ENCODE data around the gene ATP11C. TPM values are rescaled to one million over a fixed set of nuclear protein-coding genes. Genes with fewer than 3 reads are reported as not detected.
"Not testable (repeated sequence)": the region's sequence is repeated elsewhere in the genome, so short reads cannot be mapped to it uniquely, and the experiment has no call there.

ATP11C gene
- total RNA-seq, 1 donor = 71.2 TPM

DNA sequence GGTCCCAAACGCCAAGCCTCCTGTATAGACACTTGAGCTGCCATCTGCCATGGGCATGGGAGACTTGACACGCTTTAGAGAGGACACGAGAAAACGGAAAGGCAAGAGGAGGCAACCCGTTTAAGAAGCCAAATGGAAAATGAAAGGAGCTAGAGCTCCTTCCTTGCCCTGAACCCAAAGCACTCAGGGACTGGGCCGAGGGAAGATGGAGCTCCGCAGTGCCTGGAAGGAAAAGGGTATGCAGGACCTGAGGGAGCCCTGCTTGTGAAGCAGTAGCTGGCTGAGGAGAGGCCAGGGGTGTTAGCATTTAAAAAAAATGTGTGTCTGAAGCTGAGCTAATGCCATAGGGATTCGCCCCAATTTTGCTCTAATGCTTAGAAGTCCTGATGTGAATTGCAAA lies 239.9 kb downstream of the ATP11C start:
- H3K4me3 ChIP-seq (ENCODE audit: low read depth, low read length) = peak overlapping the region; percentile 49
- TF ChIP-seq, protein P1, sequence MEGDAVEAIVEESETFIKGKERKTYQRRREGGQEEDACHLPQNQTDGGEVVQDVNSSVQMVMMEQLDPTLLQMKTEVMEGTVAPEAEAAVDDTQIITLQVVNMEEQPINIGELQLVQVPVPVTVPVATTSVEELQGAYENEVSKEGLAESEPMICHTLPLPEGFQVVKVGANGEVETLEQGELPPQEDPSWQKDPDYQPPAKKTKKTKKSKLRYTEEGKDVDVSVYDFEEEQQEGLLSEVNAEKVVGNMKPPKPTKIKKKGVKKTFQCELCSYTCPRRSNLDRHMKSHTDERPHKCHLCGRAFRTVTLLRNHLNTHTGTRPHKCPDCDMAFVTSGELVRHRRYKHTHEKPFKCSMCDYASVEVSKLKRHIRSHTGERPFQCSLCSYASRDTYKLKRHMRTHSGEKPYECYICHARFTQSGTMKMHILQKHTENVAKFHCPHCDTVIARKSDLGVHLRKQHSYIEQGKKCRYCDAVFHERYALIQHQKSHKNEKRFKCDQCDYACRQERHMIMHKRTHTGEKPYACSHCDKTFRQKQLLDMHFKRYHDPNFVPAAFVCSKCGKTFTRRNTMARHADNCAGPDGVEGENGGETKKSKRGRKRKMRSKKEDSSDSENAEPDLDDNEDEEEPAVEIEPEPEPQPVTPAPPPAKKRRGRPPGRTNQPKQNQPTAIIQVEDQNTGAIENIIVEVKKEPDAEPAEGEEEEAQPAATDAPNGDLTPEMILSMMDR (IDR thresholded peaks at IDR 0.05; ENCODE audit: insufficient read depth, low read length) = no peak
- DNase-seq (ENCODE audit: low read depth) = peak; percentile 2

DNA sequence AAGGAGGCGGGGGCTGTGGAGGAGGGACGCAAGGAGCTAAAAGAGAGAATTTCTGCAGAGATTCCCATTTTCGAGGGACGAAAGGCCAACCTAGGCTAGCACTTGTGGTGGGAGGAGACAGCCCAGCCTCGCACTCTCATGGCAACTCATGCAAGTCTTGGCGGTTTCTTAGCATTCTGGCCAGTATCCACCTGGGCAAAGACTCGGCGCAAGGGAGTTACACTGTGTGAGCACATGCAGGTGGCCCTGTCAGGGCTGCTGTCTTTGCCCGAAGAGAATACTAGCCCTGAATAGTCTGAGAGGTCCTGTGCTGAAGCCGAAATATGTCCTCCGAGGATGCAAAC lies 240.4 kb downstream of the ATP11C start:
- DNase-seq (ENCODE audit: low read depth) = peak; percentile 6
- TF ChIP-seq, protein P1 (IDR thresholded peaks at IDR 0.05; ENCODE audit: insufficient read depth, low read length) = no peak
- peak overlapping the region; percentile 49 for H3K4me3 ChIP-seq (ENCODE audit: low read depth, low read length)

DNA sequence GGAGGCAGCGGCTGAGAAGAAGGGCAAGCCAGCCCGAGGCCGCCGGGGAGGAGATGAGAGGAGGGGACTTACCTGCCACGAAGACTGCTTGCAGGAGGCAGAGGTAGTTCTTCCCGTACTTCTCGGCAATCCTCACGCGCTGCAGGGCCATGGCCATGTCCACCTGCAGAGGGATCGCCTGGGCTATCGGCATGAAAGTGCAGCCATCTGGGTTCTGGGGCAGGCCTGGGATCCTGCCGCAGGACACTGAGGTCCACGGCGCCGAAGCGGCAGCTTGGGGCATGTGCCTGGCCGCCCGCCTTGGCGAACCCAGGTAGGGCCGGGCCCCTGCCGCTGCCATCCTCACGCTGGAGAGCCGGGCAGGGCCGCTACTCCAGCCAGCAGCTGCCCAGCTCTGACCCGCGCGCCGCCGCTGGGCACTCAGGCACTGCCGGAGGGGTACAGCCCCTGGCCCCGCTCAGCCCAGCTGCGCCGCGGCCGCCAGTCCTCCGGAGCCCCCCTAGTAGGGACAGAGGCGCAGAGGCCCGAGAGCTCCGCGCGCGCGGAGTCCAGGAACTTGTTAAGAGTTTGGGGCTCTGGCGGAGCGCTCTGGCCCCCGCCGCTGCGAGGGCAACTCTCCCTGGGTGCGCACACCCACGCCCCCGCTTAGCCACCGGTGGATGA lies 240.9 kb downstream of the ATP11C start:
- no peak for DNase-seq (ENCODE audit: low read depth)
- TF ChIP-seq, protein P1 (IDR thresholded peaks at IDR 0.05; ENCODE audit: insufficient read depth, low read length) = no peak
- peak overlapping the region; percentile 49 for H3K4me3 ChIP-seq (ENCODE audit: low read depth, low read length)

DNA sequence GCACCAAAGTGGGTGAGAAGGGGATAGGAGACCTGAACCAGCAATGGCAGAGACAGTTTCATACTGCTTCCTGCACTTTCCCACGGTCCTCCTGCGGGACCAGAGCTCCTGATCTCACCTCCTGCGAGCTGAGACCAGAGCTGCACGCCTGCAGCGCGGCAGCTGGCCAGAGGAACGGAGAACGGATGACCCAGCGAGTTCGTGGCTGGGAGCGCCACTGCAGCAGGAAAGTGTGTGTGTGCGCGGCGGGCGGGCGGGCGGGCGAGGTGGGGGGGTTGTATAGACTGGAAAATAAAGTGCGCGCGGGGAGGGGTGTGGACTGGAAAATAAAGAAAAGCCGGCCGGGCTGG lies 241.4 kb downstream of the ATP11C start:
- peak; percentile 3 for DNase-seq (ENCODE audit: low read depth)
- TF ChIP-seq, protein P1 (IDR thresholded peaks at IDR 0.05; ENCODE audit: insufficient read depth, low read length) = no peak
- H3K4me3 ChIP-seq (ENCODE audit: low read depth, low read length) = no peak overlapping the region

DNA sequence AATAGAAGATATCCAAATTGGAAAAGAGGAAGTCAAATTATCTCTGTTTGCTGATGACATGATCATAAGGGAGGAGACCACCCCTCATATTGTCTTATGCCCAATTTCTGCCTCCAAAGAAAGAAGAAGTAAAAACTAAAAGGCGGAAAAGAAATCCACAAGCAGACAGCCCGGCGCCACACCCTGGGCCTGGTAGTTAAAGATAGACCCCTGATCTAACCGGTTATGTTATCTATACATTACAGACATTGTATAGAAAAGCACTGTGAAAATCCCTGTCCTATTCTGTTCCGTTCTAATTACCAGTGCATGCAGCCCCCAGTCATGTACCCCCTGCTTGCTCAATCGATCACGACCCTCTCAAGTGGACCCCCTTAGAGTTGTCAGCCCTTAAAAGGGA lies 247.7 kb downstream of the ATP11C start:
- DNase-seq (ENCODE audit: low read depth) = not testable (repeated sequence)

DNA sequence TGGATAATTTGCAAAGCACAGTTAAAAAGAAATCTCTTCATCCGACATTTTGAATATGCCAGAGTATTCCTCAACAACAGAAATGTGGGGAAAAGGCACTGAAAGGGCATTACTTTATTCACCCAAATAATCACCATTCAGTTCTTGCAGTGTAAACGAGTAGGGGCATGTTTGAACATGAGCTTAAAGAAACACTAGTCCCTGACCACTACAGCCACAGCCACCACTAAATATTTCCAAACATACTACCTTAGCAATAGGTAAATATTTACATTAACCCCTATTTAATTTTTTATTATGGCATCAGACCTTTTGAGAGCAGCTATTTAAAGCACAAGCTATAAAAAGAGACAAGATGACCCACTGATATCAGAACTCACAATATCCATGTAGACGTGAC lies 252.5 kb downstream of the ATP11C start:
- DNase-seq (ENCODE audit: low read depth) = no peak

More for the DNA sequence above, 247.7 kb downstream of the ATP11C start:
- not testable (repeated sequence) for H3K4me3 ChIP-seq (ENCODE audit: low read depth, low read length)

More for the DNA sequence above, 252.5 kb downstream of the ATP11C start:
- no peak overlapping the region for H3K4me3 ChIP-seq (ENCODE audit: low read depth, low read length)
- TF ChIP-seq, protein P1 (IDR thresholded peaks at IDR 0.05; ENCODE audit: insufficient read depth, low read length) = no peak

Small RNA genes lying within 50 kb of the gene (small RNA-seq; reads per million reads assigned to genes)
- gene MIR505 (31.1 reads per million, percentile 96 among the genes with 10 or more reads in this experiment), gene RF00425 (not detected), gene RF01210 (not detected), gene RNU6ATAC23P (not detected)

Other genes with a start within 250 kb of the ATP11C start
- 0.45 and 2.8 TPM in 2 replicates for gene MCF2, start 224.9 kb downstream of the ATP11C start, total RNA-seq (ENCODE audit: low replicate concordance)
- not detected in 2 replicates for gene CXorf66, start 32.5 kb upstream of the ATP11C start, total RNA-seq (ENCODE audit: low replicate concordance)

Data from fibroblast of the aortic adventitia (primary cell).